Ecto neural progenitor cell (in vitro differentiated cells): ENCODE measurements around the gene GRWD1.

Source experiments
- DNase-seq: peaks from one replicate; pipeline ENCODE4 v3.0.0-alpha.2; 2018; ENCODE audit warnings: low spot score

GRWD1 gene

GRCh38 chr19:48456864-48457263 is 11.1 kb downstream of the GRWD1 start:
- DNase-seq: no peak

GRCh38 chr19:48458016-48458415 is 12.2 kb downstream of the GRWD1 start:
- DNase-seq: no peak

- no peak for DNase-seq
These were observed 15.8 kb downstream of the GRWD1 start for GRCh38 chr19:48461651-48461981.

GRCh38 chr19:48461982-48462655 is 16.3 kb downstream of the GRWD1 start:
- DNase-seq: no peak

GRCh38 chr19:48465215-48465614 is 19.4 kb downstream of the GRWD1 start:
- no peak for DNase-seq

- DNase-seq: no peak
These were observed 21.0 kb downstream of the GRWD1 start for GRCh38 chr19:48466561-48467325.

- peak; percentile 100 for DNase-seq
These were observed 23.0 kb downstream of the GRWD1 start for GRCh38 chr19:48468772-48469288.

GRCh38 chr19:48469289-48469881 is 23.6 kb downstream of the GRWD1 start, which contains the start of gene CYTH2:
CYTH2 (plus strand) TSS chr19:48469369; CDS start chr19:48469508, 139 bp downstream.
- peak; percentile 90 for DNase-seq

GRCh38 chr19:48469934-48470680 is 24.3 kb downstream of the GRWD1 start:
- DNase-seq: no peak

GRCh38 chr19:48470856-48471255 is 25.1 kb downstream of the GRWD1 start:
- no peak for DNase-seq

- DNase-seq: no peak
These were observed 26.1 kb downstream of the GRWD1 start for GRCh38 chr19:48471836-48472235.

- no peak for DNase-seq
These were observed 27.6 kb downstream of the GRWD1 start for GRCh38 chr19:48473161-48473966.

- DNase-seq: no peak
These were observed 28.4 kb downstream of the GRWD1 start for GRCh38 chr19:48474084-48474592.

- no peak for DNase-seq
These were observed 29.7 kb downstream of the GRWD1 start for GRCh38 chr19:48475369-48476068.

GRCh38 chr19:48476176-48476575 is 30.4 kb downstream of the GRWD1 start:
- DNase-seq: no peak

GRCh38 chr19:48477067-48477685 is 31.4 kb downstream of the GRWD1 start:
- no peak for DNase-seq

- no peak for DNase-seq
These were observed 32.0 kb downstream of the GRWD1 start for GRCh38 chr19:48477698-48478338.

- DNase-seq: no peak
These were observed 32.8 kb downstream of the GRWD1 start for GRCh38 chr19:48478339-48479256.
